HCT116 (cell line): ENCODE measurements around the gene ENOX1. TPM values are rescaled to one million over a fixed set of nuclear protein-coding genes. Genes with fewer than 3 reads are reported as not detected.

Experiments used
- ATAC-seq: fragments of 200-7000 bp; cut with Tn5 transposase; 2 replicates; pipeline ENCODE4 v1.9.1; 2020; ENCODE audit warnings: mild to moderate bottlenecking, moderate library complexity
- BruUV-seq: library from RNA; stranded (reverse); fragments of 400-500 nt; replicated peaks from 2 replicates; lab custom pipeline; 2021; lab: Mats Ljungman, UMichigan
- CTCF ChIA-PET: fragments of 300-600 bp; sonication (Branson Sonifier 250); formaldehyde crosslinking; loops from one replicate; lab custom pipeline; 2021; ENCODE audit warnings: antibody characterized with exemption; lab: Charles Lee
- POLR2A ChIA-PET: fragments of 300-600, 350-600 bp; sonication (Branson Sonifier 250); formaldehyde crosslinking; loops from one replicate; lab custom pipeline; 2021; ENCODE audit warnings: antibody characterized with exemption; lab: Charles Lee
- RAD21 ChIA-PET, 2 experiments: fragments of 300-600 bp; sonication (Branson Sonifier 250); formaldehyde crosslinking; loops; one replicate each; lab custom pipeline; 2023; ENCODE audit warnings: low total read pairs in 2 of 2; ENCODE audit not compliant: uncharacterized antibody in 2 of 2, unreplicated experiment in 2 of 2, low non-redundant PET in 1 of 2; lab: Charles Lee
- DNase-seq: peaks from one replicate; pipeline ENCODE4 v3.0.0-alpha.2; 2010; ENCODE audit warnings: low read depth, low spot score
- H2AFZ ChIP-seq: fragments of 200-600 bp; shearing (Covaris generic), sonication (generic); 2 replicates; pipeline ENCODE4 v1.6.1; 2017; ENCODE audit warnings: low read depth, mixed run types, mixed read lengths, antibody characterized with exemption, low read length; ENCODE audit not compliant: poor library complexity, severe bottlenecking
- H3K27ac ChIP-seq: 2 replicates; pipeline ENCODE4 v1.5.1; 2012; ENCODE audit warnings: low read depth, low read length
- H3K27me3 ChIP-seq: fragments of 200-600 bp; sonication (generic); 2 replicates; pipeline ENCODE4 v1.6.1; 2016; ENCODE audit warnings: mixed run types, low read length, mixed read lengths; ENCODE audit not compliant: insufficient read depth
- H3K36me3 ChIP-seq, 2 experiments: fragments of 200-500 bp in 1 of 2; fragments of 200-600 bp in 1 of 2; sonication (Bioruptor generic) in 1 of 2; sonication (generic) in 1 of 2; 2 replicates each; pipeline versions ENCODE4 v1.5.1 to v1.6.1; 2014 to 2016; ENCODE audit warnings: low read length in 2 of 2, inconsistent platforms in 1 of 2, mixed read lengths in 1 of 2, mixed run types in 1 of 2; ENCODE audit not compliant: insufficient read depth in 2 of 2, control insufficient read depth in 1 of 2
- H3K4me1 ChIP-seq, 2 experiments: fragments of 200-600 bp in 1 of 2; sonication (generic) in 1 of 2; 2 replicates each; pipeline versions ENCODE4 v1.5.1 to v1.6.1; 2012 to 2017; ENCODE audit warnings: low read length in 2 of 2, inconsistent platforms in 1 of 2, mild to moderate bottlenecking in 1 of 2, mixed read lengths in 1 of 2, mixed run types in 1 of 2, moderate library complexity in 1 of 2; ENCODE audit not compliant: insufficient read depth in 2 of 2, control insufficient read depth in 1 of 2
- H3K4me2 ChIP-seq: fragments of 200-600 bp; sonication (generic); 2 replicates; pipeline ENCODE4 v1.6.1; 2017; ENCODE audit warnings: mixed run types, low read length, mixed read lengths
- H3K4me3 ChIP-seq, 2 experiments: fragments of 200-600 bp in 1 of 2; sonication (generic) in 1 of 2; replicated peaks in 1 of 2; 2 replicates each; pipeline ENCODE4 v1.5.1; 2011 to 2016; ENCODE audit warnings: low read length in 2 of 2, control low read depth in 1 of 2, low read depth in 1 of 2, mild to moderate bottlenecking in 1 of 2, mixed read lengths in 1 of 2, mixed run types in 1 of 2
- H3K79me2 ChIP-seq: fragments of 200-600 bp; sonication (generic); 2 replicates; pipeline ENCODE4 v1.6.1; 2017; ENCODE audit warnings: mild to moderate bottlenecking, mixed run types, low read length, moderate library complexity, mixed read lengths; ENCODE audit not compliant: insufficient read depth
- H3K9ac ChIP-seq: fragments of 200-600 bp; sonication (generic); 2 replicates; pipeline ENCODE4 v1.6.1; 2016; ENCODE audit warnings: low read length, mixed read lengths
- H3K9me2 ChIP-seq: fragments of 200-600 bp; sonication (generic), shearing (Covaris generic); 2 replicates; pipeline ENCODE4 v1.6.1; 2017; ENCODE audit warnings: mixed run types, mild to moderate bottlenecking, moderate library complexity; ENCODE audit not compliant: insufficient read depth
- H3K9me3 ChIP-seq, 2 experiments: fragments of 200-500 bp in 1 of 2; fragments of 200-600 bp in 1 of 2; sonication (Bioruptor generic) in 1 of 2; sonication (generic) in 1 of 2; 2 replicates each; pipeline ENCODE4 v1.6.1; 2014 to 2017; ENCODE audit warnings: low read length in 2 of 2, mixed read lengths in 2 of 2, inconsistent platforms in 1 of 2, low read depth in 1 of 2, mild to moderate bottlenecking in 1 of 2, mixed run types in 1 of 2, moderate library complexity in 1 of 2; ENCODE audit not compliant: control insufficient read depth in 1 of 2, insufficient read depth in 1 of 2
- H4K20me1 ChIP-seq: fragments of 200-600 bp; sonication (generic), shearing (Covaris generic); 2 replicates; pipeline ENCODE4 v1.6.1; 2017; ENCODE audit warnings: mixed run types, mild to moderate bottlenecking, moderate library complexity; ENCODE audit not compliant: insufficient read depth
- CBX3 ChIP-seq: IDR thresholded peaks from 2 replicates; pipeline ENCODE4 v1.6.1; 2012; ENCODE audit warnings: low read depth
- ELF1 ChIP-seq: IDR thresholded peaks from 2 replicates; pipeline ENCODE4 v1.6.1; 2012; ENCODE audit warnings: low read depth, borderline replicate concordance
- EZH2 ChIP-seq: fragments of 200-600 bp; sonication (generic); IDR thresholded peaks from 2 replicates; pipeline ENCODE4 v1.6.1; 2017; ENCODE audit warnings: antibody characterized with exemption, mixed run types
- EZH2phosphoT487 ChIP-seq: fragments of 200-600 bp; IDR thresholded peaks from 2 replicates; pipeline ENCODE4 v1.6.1; 2018; ENCODE audit warnings: antibody characterized with exemption, borderline replicate concordance
- FOSL1 ChIP-seq: IDR thresholded peaks from 2 replicates; pipeline ENCODE4 v1.6.1; 2012; ENCODE audit warnings: low read depth
- JUND ChIP-seq: IDR thresholded peaks from 2 replicates; pipeline ENCODE4 v1.6.1; 2012
- POLR2A ChIP-seq: IDR thresholded peaks from 2 replicates; pipeline ENCODE4 v1.7.0; 2011; ENCODE audit warnings: borderline replicate concordance; ENCODE audit not compliant: insufficient read depth, insufficient read length; ENCODE audit errors: extremely low read depth
- POLR2AphosphoS5 ChIP-seq: IDR thresholded peaks from 2 replicates; pipeline ENCODE4 v1.6.1; 2011; ENCODE audit warnings: mild to moderate bottlenecking, low read depth, low read length, moderate library complexity
- RAD21 ChIP-seq: IDR thresholded peaks from 2 replicates; pipeline ENCODE4 v1.6.1; 2012; ENCODE audit warnings: low read depth, mild to moderate bottlenecking
- SIN3A ChIP-seq: IDR thresholded peaks from 2 replicates; pipeline ENCODE4 v1.6.1; 2012; ENCODE audit warnings: low read depth
- SP1 ChIP-seq: IDR thresholded peaks from 2 replicates; pipeline ENCODE4 v1.6.1; 2012; ENCODE audit warnings: low read depth
- TCF7L2 ChIP-seq: IDR thresholded peaks from 2 replicates; pipeline ENCODE4 v1.7.0; 2011; ENCODE audit warnings: borderline replicate concordance, inconsistent platforms; ENCODE audit not compliant: insufficient read depth, insufficient read length; ENCODE audit errors: extremely low read depth
- ZFX ChIP-seq: fragments of 450-650 bp; IDR thresholded peaks from 2 replicates; pipeline ENCODE4 v1.6.1; 2017
- intact Hi-C: fragments of 100-400 bp; cut with micrococcal nuclease; formaldehyde crosslinking; loops from 2 replicates; pipeline ENCODE4 v1.10.0; 2022
- total RNA-seq: library from RNA; stranded (reverse); gene quantifications from one replicate; pipeline ENCODE4 v1.2.1, GENCODE V29; 2021; ENCODE audit not compliant: unreplicated experiment
- TF ChIP-seq, protein P1 (sequence below): IDR thresholded peaks from 2 replicates; pipeline ENCODE4 v1.6.1; 2011; ENCODE audit warnings: mild to moderate bottlenecking, low read length, moderate library complexity; ENCODE audit not compliant: insufficient replicate concordance; ENCODE audit errors: extremely low read depth
- TF ChIP-seq, protein P2 (sequence below): IDR thresholded peaks from 2 replicates; pipeline ENCODE4 v1.6.1; 2012; ENCODE audit warnings: low read depth
- TF ChIP-seq, protein P3 (sequence below), 3 experiments: fragments of 200-600 bp in 1 of 3; sonication (generic) in 1 of 3; IDR thresholded peaks in 2 of 3; conservative IDR thresholded peaks in 1 of 3; 2 replicates each; pipeline ENCODE4 v1.5.1; 2012 to 2017; ENCODE audit warnings: low read depth in 2 of 3, low read length in 2 of 3, antibody characterized with exemption in 1 of 3, borderline replicate concordance in 1 of 3, control low read depth in 1 of 3, mild to moderate bottlenecking in 1 of 3, mixed read lengths in 1 of 3, mixed run types in 1 of 3, moderate library complexity in 1 of 3; ENCODE audit not compliant: insufficient read depth in 1 of 3
- TF ChIP-seq, protein P4 (sequence below): IDR thresholded peaks from 2 replicates; pipeline ENCODE4 v1.6.1; 2012
- TF ChIP-seq, protein P5 (sequence below): IDR thresholded peaks from 2 replicates; pipeline ENCODE4 v1.6.1; 2012

The ENOX1 gene
- total RNA-seq, 1 experiment from 2014 or later: 4.5 TPM

DNA sequence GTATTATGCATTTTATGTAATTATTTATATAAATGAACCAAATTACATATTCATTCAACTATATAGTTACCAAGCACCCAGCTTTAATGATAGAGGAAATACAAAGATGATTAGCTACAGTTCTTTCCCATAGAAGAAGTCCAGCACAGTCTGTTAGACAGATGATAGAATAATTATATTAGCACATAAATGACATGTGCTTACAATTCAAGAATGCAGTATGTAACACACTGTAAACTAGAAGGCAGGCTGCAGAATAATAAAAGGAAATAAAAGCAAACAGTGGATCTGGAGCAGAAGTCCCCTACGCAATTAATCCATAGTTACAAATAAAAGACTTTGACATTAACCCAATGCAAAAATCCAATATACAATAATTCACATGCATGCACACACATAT lies 384.4 kb downstream of the ENOX1 start:
- Histone ChIP-seq H3K4me2 (no peak overlapping the region), H3K27me3 (no peaks in the 10 kb centered on the region), H3K9me3 (no peaks in the 10 kb centered on the region), H3K27ac (no peak overlapping the region), H3K36me3 (no peaks in the 10 kb centered on the region), H3K9me2 (no peaks in the 10 kb centered on the region), H3K9ac (no peak overlapping the region), H3K79me2 (no peaks in the 10 kb centered on the region), H3K4me1 (no peaks in the 10 kb centered on the region), H2AFZ (no peak overlapping the region), H4K20me1 (no peaks in the 10 kb centered on the region)
- BruUV-seq: no TSS peak
- ChIA-PET RAD21 (no interaction called here), POLR2A (no interaction called here), CTCF (no interaction called here)
- no peak for ATAC-seq
- intact Hi-C loops: no loop called here
- no peak for TF ChIP-seq CBX3
- TF ChIP-seq, protein P1, sequence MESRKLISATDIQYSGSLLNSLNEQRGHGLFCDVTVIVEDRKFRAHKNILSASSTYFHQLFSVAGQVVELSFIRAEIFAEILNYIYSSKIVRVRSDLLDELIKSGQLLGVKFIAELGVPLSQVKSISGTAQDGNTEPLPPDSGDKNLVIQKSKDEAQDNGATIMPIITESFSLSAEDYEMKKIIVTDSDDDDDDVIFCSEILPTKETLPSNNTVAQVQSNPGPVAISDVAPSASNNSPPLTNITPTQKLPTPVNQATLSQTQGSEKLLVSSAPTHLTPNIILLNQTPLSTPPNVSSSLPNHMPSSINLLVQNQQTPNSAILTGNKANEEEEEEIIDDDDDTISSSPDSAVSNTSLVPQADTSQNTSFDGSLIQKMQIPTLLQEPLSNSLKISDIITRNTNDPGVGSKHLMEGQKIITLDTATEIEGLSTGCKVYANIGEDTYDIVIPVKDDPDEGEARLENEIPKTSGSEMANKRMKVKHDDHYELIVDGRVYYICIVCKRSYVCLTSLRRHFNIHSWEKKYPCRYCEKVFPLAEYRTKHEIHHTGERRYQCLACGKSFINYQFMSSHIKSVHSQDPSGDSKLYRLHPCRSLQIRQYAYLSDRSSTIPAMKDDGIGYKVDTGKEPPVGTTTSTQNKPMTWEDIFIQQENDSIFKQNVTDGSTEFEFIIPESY: no peak
- no peak for TF ChIP-seq JUND
- no peak for TF ChIP-seq POLR2AphosphoS5
- no peak for TF ChIP-seq TCF7L2
- TF ChIP-seq SP1: no peak
- no peak for TF ChIP-seq ELF1
- TF ChIP-seq ZFX: no peak
- TF ChIP-seq SIN3A: no peak
- no peak for TF ChIP-seq FOSL1
- TF ChIP-seq, protein P2, sequence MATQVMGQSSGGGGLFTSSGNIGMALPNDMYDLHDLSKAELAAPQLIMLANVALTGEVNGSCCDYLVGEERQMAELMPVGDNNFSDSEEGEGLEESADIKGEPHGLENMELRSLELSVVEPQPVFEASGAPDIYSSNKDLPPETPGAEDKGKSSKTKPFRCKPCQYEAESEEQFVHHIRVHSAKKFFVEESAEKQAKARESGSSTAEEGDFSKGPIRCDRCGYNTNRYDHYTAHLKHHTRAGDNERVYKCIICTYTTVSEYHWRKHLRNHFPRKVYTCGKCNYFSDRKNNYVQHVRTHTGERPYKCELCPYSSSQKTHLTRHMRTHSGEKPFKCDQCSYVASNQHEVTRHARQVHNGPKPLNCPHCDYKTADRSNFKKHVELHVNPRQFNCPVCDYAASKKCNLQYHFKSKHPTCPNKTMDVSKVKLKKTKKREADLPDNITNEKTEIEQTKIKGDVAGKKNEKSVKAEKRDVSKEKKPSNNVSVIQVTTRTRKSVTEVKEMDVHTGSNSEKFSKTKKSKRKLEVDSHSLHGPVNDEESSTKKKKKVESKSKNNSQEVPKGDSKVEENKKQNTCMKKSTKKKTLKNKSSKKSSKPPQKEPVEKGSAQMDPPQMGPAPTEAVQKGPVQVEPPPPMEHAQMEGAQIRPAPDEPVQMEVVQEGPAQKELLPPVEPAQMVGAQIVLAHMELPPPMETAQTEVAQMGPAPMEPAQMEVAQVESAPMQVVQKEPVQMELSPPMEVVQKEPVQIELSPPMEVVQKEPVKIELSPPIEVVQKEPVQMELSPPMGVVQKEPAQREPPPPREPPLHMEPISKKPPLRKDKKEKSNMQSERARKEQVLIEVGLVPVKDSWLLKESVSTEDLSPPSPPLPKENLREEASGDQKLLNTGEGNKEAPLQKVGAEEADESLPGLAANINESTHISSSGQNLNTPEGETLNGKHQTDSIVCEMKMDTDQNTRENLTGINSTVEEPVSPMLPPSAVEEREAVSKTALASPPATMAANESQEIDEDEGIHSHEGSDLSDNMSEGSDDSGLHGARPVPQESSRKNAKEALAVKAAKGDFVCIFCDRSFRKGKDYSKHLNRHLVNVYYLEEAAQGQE: no peak
- TF ChIP-seq, protein P3, sequence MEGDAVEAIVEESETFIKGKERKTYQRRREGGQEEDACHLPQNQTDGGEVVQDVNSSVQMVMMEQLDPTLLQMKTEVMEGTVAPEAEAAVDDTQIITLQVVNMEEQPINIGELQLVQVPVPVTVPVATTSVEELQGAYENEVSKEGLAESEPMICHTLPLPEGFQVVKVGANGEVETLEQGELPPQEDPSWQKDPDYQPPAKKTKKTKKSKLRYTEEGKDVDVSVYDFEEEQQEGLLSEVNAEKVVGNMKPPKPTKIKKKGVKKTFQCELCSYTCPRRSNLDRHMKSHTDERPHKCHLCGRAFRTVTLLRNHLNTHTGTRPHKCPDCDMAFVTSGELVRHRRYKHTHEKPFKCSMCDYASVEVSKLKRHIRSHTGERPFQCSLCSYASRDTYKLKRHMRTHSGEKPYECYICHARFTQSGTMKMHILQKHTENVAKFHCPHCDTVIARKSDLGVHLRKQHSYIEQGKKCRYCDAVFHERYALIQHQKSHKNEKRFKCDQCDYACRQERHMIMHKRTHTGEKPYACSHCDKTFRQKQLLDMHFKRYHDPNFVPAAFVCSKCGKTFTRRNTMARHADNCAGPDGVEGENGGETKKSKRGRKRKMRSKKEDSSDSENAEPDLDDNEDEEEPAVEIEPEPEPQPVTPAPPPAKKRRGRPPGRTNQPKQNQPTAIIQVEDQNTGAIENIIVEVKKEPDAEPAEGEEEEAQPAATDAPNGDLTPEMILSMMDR (IDR thresholded peaks at IDR 0.05 in 2 of 3, conservative IDR thresholded peaks at IDR 0.05 in 1 of 3; ENCODE audit: borderline replicate concordance in 1 of 3, insufficient read depth in 1 of 3, low read depth in 2 of 3, low read length in 2 of 3): no peak
- TF ChIP-seq EZH2: no peak
- TF ChIP-seq EZH2phosphoT487: no peak
- TF ChIP-seq RAD21: no peak
- TF ChIP-seq, protein P4, sequence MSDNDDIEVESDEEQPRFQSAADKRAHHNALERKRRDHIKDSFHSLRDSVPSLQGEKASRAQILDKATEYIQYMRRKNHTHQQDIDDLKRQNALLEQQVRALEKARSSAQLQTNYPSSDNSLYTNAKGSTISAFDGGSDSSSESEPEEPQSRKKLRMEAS: no peak
- TF ChIP-seq POLR2A: no peak
- TF ChIP-seq, protein P5, sequence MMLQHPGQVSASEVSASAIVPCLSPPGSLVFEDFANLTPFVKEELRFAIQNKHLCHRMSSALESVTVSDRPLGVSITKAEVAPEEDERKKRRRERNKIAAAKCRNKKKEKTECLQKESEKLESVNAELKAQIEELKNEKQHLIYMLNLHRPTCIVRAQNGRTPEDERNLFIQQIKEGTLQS: no peak
- TF ChIP-seq, all 23 proteins: peak for 0
- DNase-seq: no peak
- H3K4me3 ChIP-seq: no peak overlapping the region
